Iris pigment epithelial cell (primary cell): ENCODE results near the gene RGS7.
A peak's percentile ranks its signal among the peaks of the same experiment; 100 is the strongest.
"Not testable (repeated sequence)": the region's sequence is repeated elsewhere in the genome, so short reads cannot be mapped to it uniquely, and the experiment has no call there.

ENCODE experiments used
- DNase-seq: peaks from one replicate; pipeline ENCODE4 v3.0.0-alpha.2; 2011; ENCODE audit warnings: low read depth

Gene RGS7

DNA sequence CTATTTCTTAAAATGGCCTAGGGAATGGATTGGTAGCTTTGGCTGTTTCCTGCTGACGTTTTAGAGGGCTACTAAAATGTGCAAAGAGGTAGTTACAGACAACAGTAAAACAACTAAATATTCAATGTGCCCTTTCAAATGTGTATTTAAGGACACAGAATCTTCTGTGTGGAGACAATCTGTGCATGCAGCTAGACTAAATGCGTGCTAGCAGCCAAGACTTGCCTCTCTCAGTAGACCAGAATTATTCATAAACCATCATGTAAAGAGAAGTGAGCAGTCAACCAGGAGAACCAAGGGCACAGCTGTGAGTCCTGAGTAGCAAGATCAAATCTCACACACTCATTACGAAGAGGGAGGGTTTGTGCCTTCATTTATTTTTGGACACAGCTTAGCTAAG lies 584.9 kb downstream of the RGS7 start:
- DNase-seq: no peak

DNA sequence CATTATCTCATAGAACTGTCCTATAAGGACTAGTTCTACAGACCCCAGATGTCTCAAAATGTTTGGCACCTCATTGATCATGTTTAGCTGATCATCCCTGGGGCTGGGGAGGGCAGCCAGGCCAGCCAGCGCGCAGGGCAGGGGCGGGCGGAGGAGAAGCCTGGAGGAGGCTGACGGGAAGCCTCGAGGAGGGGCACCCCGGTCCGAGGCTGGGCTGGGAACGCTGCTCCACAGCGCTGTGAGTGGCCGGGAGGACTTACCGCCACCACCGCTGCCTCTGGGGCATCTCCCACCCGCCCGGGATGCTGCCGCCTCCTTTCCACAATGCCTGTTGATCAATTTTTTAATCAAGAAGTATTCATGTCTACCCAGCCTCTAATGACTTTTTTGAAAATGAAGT lies 585.6 kb downstream of the RGS7 start:
- DNase-seq: no peak

DNA sequence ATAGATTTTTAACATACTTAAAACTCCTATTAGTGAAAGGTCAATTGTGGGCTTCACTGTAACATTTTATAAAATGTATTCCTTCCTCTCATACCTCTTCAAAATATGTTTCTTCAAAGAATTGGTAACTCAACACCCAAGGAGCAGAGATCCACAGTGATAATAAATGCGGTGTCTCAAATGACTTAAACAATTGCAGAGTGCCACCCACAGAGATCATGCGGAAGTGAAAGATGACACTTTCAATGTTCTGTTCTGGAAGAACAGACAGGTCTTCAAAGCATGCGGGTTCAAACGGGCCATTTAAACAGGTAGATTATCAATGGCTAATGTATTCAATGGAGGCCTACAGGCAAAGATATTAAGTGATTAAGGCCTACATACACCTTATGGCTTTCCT lies 588.0 kb downstream of the RGS7 start:
- peak; percentile 14 for DNase-seq

DNA sequence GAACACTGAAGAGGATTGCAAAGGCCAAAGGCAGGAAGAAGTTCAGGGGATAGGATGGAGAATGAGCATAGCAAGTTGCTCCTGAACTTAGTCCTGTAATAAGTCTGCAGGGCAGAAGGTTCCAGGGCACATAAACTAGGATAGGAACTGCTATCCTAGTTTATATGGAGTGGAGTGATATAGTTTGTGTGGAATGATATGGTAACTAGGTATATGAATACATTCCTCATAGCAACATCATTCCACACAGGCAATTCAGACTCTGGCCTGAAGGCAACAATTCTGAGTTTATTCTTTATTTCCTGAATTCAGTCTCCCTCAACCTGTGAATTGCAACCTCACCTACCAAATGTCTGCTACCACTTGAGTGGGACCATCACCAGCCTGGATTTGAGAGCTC lies 590.2 kb downstream of the RGS7 start:
- peak; percentile 45 for DNase-seq

DNA sequence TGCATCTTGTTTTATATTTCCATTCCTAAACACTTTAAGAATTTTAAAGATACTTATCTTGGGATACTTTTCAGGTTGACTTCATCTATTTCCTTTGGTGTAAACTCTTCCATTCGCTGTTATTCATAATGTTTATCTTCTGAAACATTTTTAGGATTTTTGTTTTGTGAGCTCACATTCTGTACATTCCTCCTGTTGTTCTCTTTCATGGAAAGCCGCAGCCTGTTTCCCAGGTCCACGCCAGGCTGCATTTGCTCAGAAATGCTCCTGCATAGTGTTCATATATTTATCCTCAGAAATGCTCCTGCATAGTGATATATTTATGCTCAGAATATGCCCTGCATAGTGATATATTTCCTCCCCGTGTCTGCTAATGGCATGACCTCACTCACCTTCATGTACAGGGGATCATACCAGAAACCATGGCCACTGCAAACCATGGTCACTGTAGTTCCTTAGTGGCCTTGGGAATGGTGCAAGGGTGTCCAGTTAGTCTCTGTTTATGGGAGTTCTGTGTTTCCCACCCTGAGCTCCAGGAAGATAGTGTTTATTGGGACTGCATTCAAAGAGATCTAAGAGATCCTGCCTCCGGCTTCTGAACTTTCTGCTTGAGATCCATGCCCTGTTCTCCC lies 591.2 kb downstream of the RGS7 start:
- peak; percentile 88 for DNase-seq

DNA sequence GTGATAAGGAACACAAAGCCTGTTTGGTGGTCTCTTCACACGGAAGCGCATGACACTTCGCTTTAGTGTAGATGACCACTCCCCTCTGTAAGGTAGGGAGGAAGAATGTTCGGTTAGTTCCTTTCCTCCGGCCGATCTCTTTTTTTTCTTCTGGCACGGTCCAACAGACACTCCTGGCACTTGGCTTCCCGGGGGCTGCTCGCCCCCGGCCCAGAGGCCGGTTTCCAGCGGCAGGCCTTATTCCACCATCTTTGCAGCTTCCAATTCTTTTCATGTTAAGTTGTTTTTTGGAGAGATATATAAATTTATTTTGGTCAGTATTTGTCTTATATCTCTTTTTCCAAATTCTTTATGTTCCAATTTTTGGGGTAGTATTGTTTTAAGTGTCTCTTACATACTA lies 593.2 kb downstream of the RGS7 start:
- DNase-seq: no peak

DNA sequence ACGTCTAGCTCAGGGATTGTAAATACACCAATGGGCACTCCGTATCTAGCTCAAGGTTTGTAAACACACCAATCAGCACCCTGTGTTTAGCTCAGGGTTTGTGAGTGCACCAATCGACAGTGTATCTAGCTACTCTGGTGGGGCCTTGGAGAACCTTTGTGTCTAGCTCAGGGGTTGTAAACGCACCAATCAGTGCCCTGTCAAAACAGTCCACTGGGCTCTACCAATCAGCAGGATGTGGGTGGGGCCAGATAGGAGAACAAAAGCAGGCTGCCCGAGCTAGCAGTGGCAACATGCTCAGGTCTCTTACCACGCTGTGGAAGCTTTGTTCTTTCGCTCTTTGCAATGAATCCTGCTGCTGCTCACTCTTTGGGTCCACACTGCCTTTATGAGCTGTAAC lies 593.9 kb downstream of the RGS7 start:
- not testable (repeated sequence) for DNase-seq

DNA sequence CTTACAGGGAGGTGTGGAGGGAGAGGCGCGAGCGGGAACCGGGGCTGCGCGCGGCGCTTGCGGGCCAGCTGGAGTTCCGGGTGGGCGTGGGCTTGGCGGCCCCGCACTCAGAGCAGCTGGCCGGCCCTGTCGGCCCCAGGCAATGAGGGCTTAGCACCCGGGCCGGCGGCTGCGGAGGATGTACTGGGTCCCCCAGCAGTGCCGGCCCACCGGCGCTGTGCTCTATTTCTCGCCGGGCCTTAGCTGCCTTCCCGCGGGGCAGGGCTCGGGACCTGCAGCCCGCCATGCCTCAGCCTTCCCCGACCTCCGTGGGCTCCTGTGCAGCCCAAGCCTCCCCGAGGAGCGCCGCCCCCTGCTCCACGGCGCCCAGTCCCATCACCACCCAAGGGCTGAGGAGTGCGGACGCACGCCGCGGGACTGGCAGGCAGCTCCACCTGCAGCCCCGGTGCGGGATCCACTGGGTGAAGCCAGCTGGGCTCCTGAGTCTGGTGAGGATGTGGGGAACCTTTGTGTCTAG lies 594.5 kb downstream of the RGS7 start:
- DNase-seq: not testable (repeated sequence)

DNA sequence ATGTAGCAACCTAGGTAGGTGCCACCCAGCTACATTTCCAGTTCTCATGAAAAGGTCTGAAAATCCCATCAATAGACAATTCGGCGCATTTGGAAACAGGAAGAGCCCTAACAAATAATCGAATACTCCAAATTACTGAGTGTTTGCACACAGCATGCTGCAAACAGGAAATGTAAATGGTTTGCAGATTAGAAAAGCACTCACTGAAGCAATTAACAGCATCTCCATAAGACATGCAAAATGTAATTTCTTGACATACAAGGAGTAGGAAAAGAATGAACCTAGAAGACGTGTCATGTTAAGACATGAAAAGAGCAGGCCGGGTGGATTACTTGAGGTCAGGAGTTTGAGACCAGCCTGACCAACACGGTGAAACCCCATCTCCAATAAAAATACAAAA lies 598.2 kb downstream of the RGS7 start:
- DNase-seq: not testable (repeated sequence)

DNA sequence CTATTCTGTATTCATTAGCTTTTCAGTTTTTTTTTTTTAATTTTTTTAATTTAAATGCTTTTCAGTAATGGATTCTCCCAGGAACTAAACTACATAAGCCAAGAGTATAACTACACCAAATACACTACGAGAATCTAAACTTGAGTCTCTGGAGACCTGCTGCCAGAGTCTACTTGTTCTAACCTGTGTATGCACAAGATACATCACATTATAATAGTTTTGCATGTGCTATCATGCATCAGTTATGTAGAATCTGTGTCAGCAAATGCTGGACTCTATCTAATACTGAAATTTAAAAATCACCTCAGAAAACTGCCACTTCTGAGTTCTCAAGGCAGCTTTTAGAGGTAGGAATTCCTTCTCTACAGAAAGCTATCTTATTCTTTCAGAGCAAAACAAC lies 598.7 kb downstream of the RGS7 start:
- no peak for DNase-seq

DNA sequence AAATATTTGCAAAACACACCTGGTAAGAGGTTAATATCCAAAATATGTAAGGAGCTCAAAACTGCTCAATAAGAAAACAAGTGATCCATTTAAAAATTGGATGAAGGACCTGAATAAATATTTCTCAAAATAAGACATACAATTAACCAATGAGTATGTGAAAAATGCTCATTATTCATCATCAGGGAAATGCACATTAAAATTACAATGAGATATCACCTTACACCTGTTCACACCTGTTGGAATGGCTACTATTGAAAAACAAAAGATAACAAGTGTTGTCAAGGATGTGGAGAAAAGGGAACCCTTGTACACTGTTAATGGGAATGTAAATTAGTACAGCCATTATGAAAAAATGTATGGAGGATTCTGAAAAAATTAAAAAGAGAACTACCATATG lies 609.1 kb downstream of the RGS7 start:
- DNase-seq: no peak

DNA sequence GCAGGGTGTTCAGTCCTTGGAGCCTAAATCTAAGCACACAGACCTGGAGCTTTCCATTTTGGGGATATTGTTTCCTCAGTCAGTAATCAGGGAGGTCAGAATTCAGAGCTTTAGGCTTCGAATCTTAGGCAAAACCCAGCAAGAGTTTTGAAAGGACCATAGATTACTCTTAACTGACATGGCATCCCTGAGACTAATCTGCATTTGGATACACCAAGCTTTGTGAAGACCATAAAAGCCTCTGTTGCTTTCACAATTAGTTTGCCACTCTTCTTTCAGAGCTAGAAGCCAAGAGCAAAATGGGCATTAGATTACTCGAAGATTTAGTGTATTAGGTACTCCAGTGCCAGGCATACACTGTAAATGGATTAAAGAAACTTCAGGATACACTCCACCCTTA lies 613.3 kb downstream of the RGS7 start:
- DNase-seq: no peak

DNA sequence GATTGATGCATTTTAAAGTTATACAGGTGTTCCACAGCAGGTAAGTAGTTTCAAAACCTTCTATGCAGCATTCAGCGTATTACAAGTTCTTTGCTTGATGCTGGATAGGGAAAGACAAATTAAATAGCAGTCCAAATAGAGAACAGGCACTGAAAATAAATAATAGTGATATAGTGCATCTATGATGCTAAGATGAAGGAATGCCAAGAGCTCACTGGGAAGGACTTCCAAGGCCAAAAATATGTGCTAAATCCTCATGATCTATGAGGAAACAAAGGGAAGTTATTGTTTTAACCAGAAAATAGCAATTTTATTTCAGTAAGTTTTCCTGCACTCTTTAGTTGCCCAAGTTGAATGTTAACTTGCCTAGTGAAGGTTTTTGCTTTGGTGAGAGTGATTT lies 617.3 kb downstream of the RGS7 start:
- peak; percentile 18 for DNase-seq

DNA sequence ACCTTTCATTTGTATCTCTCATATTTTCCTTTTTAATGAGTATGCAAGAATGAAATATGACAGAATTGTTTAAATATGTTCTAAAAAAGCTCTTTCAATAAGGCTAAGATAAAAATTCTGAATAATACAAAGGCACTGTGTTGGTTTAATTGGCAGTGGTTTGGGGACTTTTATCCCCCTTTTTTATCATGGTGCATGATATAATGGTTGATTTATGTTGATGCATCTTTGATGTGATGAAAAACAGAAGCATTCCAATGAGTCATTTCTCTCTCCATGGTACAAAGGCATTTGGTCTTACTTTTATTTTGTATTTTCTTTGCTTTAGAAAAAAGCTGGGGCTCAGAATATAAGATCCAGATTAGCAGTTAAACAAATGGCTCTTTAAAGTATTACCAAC lies 617.9 kb downstream of the RGS7 start:
- DNase-seq: peak; percentile 52

DNA sequence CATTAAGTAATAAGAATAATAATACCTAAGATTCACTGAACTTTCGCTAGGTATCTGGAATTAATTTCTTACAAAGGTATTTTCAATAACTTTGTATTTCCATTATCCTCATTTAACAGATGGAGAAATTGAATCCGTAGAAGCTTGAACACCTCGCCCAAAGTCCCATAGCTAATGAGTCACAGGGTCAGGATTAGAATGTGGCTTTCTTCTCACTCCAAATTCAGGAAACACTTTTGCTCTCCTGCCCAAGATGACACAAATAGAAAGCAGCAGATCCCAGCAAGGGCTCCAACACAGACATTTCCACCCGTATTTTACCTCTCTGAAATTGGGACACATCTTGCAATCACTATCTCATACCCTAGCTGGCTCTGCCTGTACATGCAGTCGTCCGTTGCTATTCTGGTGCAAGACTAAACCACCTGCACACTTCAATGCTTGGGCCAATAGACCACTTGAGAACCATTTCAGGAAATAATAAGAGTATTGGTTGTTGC lies 619.2 kb downstream of the RGS7 start:
- DNase-seq: peak; percentile 11

DNA sequence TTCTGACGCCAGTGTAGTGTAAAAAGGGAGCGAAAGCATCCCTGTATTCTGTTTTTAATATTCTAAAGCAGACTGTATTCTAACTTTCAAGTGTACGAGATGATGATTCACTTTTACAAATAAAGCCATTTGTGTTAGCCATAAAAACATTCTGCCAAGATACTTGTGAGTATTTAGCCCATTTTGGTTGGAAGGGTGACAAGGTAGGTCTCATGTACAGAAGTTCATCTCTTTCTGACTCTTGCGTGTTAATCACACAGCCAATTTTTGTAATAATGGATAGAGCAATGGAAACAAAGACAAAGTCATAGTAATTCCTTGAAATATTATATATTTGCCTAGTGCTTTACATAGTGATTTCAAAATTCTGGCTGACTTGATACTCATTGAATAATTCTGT lies 619.7 kb downstream of the RGS7 start:
- peak; percentile 16 for DNase-seq

DNA sequence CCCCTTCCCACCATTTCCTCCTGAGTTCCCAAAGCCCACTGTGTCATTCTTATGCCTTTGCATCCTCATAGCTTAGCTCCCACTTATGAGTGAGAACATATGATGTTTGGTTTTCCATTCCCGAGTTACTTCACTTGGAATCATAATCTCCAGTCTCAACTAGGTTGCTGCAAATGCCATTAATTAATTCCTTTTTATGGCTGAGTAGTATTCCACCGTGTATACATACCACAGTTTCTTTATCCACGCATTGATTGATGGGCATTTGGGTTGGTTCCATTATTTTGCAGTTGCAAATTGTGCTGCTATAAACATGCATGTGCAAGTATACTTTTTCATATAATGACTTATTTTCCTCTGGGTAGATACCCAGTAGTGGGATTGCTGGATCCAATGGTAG lies 622.3 kb downstream of the RGS7 start:
- not testable (repeated sequence) for DNase-seq

DNA sequence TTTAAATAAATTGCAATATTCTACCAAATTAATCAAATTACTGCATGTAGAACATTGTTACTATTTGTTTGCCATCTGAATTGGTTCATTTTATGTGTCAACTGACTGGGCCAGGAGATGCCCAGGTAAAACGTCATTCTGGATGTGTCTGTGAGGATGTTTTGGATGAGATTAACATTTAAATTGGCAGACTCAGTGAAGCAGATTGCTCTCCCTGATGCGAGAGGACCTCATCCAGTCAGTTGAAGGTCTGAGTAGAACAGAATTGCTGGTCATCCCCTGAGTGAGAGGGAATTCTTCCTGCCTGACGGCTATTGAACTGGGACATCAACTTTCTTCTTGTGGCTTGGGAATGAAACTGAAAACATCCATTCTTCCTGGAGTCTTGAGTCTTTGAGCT lies 623.0 kb downstream of the RGS7 start:
- DNase-seq: no peak

DNA sequence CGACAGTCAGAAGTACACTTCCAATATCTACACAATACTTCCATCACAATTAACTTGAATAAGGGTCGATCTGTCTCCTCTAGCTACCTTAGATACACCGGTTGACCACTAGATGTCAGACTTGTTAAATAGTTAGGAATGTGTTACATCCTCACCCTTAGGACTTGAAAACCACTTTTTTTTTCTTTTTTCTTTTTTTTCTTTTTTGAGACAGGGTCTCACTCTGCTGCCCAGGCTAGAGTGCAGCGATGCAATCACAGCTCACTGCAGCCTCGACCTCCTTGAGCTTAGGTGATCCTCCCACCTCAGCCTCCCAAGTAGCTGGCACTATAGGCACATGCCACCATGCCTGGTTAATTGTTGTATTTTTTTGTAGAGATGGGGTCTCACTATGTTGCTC lies 624.6 kb downstream of the RGS7 start:
- DNase-seq: peak; percentile 72
